ENCODE data around the gene CCDC38.
"Not testable (repeated sequence)": the region's sequence is repeated elsewhere in the genome, so short reads cannot be mapped to it uniquely, and the experiment has no call there.

The CCDC38 gene

DNA sequence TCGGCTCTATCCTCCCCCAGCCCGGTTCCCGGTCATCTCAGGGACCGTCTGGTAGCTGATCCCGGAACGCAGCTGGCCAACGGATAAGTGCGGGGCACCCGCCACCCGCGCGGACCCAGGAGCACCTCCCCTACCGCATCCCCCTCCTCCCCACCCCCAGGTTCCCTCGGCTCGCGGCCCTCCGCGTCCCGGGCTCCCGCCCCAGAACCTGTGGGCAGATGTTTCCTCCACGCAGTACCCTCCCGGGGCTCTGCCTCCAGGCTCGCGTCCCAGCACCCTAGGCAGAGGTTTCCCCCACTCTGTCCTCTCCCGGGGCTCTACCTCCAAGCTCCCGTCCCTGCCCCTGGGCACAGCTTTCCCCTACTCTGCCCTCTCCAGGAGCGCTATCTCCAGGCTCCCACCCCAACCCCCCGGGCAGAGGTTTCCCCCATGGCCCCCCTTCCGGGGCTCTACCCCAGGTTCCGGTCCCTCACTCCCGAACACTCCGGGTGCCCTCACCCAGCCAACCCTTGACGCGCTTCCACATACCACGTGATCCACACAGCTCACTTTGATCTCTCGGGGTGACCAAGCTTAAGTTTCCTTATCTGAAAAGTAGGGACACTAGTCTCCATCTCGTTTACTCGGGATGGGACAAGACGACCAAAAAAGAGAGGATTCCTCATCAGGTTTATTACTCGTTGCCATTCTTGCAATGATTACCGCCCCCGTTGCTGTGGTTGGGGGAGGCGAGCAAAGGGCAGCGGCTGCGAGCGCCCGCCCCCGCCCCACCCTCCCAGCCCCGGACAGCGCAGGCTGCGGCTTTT lies at the start of gene CCDC38:
Gene CCDC38, minus strand, starts transcription at position 91 of the 806 bp plus-strand sequence. CDS start 6,105 bp downstream, outside the sequence.
- DNase-seq: peak; percentile 89

DNA sequence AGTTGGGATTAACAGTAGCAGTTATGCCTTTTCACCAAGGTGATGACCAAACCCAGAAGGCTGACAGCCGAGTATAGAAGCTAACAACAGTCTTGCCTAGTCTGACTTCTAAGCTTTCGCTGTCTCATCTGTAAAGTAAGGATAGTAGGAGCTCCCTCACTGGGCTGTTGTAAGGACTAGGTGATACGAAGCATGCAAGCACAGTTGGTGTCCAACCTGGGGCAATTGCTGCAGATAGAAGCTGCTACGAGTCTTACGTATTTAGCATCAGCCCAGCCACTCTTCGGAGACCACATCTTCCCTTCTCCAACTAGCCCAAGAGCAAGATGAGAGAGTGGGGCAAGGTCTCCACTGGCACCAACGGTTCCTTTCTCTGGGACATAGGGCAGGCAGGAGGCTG lies 47.7 kb upstream of the CCDC38 start:
- no peak for DNase-seq

DNA sequence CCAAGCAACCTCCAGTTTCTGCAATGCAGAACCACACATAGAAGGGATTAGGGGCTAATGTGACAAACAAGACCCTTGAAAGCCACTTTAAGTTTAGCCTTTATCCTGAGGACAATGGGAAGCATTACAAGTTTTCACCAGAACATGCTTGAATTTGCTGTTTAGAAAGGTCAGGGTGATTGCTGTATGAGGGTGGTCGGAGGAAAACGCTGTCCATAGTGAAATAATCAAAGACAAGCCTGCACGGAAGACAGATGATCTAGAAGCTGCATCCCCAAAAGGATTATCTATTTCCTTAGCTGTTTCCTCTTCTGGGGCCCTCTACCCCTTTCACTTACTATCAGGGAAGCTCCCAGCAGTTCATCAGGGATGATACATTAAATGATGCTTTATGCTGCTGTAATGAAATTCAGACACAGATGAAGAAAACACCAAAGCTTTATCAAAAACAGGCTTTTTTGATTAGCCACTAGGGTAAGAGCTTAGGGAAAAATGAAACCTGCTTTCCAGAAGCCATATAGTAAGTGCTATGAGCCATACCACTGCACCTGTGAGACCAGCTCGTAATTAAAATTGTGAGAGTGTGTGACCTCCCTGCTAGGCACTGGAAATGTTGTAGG lies 47.2 kb upstream of the CCDC38 start:
- no peak for DNase-seq

GRCh38 chr12:95988506-95989275 lies 46.3 kb upstream of the CCDC38 start:
- no peak for DNase-seq

- no peak for DNase-seq
These were observed 44.5 kb upstream of the CCDC38 start for GRCh38 chr12:95986635-95987570.

DNA sequence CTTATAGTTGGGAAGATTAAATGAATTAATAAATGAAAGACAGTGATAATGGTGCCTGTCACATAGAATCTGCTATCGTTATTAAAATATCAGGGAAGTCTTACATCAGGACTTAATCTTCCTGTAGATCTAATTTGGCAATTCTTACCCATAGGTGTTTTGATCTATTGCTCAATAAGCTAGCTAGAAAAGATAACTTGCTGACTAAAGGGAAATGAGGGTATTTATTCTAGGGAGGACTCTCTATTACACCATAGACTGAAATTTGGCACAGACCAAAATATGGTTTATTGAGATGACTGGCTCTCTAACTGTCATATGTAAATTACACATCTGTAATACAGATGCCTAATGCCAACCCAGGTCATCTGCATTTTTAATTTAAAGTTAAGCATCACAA lies 42.3 kb upstream of the CCDC38 start:
- DNase-seq: no peak

DNA sequence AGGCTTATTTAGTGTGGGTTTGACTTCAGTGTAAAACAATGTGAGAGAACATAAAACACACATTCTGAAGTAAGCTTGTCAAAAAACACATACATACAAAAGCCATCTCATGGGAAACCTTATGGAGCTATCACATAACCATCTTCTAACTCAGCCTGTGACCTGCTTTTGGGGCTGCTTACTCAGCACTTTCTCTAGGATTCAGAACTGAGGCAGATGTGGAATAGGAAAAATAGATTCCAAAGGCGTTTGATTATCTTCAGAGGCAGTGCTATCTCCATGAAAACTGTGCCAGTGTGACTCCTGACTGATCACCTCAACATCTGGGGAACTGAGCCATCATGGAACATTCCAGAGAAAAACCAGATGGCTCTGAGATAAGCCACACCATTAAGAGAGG lies 40.2 kb upstream of the CCDC38 start:
- DNase-seq: no peak

DNA sequence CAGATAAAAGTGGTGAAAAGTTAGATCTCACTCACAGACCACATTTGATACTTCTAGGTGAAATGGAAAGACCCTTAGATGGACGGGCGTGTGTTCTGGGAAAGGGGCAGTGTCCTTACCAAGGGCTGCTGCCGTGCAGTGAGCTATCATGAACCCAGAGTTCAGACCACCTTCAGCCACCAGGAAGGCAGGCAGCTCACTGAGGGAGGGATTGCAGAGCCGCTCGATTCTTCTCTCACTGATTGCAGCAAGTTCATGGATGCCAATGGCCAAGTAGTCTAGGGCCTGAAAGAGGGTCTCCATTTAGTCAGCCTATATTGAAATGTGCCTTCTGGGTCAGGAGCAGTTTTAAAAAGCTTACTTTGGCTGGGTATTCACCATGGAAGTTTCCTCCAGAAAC lies 38.0 kb upstream of the CCDC38 start:
- no peak for DNase-seq

DNA sequence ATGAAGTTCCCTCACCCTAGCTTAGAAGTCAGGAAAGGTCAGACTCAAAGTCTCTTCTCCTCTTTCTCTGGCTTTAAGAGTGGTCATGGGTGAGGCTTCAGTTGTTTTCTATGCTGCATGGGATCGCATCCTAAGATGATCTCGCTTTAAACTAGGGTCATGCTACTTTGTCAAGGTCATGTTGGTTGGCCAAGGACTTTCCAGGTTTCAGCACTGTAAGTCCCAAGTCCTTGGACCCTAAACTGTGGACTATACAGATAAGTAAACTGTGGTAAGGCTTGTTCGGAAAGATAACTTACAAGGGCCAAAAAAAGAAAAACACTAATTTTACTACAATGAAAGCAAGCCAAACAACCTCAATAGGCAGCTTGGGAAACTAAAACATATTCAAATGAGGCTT lies 36.4 kb upstream of the CCDC38 start:
- DNase-seq: no peak

DNA sequence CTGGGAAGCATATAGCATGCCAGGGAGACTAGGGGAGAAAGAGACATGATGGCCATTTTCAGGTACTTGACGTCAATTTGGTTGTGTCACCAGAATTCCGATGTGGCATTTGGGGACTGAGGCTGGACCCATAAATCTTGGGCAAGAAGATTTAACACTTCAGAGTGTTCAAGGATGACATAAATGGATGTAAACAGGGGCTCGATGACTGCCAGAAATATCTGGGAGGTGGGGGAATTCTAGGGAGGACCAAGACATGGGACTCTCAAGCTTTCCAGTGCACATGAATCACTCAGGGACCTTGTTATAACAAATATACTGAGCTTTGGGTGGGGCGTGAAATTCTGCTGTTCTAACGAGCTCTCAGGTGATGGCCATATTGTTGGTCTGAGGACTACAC lies 35.9 kb upstream of the CCDC38 start:
- DNase-seq: no peak

DNA sequence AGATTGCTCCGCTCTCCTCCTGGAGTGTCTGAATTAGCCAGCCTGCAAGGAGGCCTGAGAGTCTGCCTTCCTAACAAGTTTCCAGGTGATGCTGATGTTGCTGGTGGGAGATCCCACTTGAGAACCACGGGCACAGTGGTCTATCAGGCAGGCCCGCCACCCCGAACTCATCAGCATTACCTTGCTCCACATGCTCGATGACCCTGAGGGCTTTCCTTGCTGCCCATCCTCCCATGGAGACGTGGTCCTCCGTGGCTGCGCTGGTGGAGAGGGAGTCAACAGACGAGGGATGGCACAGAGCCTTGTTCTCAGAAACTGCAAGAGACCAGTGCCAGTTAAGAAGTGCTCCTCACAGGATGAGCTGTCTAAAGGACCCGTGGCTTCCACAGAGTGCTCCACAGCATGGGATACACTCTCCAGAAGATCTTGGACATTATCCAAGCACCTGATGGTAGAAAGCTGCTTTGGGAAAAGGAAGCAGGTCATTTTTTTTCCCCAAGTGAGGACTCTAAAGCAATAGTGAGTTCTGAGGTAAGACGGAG lies 35.4 kb upstream of the CCDC38 start:
- DNase-seq: no peak

GRCh38 chr12:95976416-95976832 lies 34.0 kb upstream of the CCDC38 start:
- no peak for DNase-seq

DNA sequence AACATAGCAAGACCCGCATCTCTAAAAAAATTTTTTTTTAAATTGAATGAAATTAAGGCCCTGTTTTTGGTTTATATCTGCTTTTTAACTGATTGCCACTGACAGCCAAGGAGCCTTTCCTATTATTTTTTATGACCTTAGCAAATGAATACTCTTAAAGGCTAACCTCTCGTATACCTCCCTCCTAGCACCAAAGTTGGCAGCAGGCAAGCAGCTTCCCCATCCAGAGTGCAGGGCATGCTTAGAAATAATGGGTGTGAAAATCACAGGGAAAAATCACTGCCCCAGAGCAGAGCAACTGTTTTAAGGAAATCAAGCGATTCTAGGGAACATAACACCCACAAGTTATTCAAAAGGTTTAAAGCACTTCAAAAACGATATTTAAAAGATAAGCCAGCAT lies 33.1 kb upstream of the CCDC38 start:
- no peak for DNase-seq

DNA sequence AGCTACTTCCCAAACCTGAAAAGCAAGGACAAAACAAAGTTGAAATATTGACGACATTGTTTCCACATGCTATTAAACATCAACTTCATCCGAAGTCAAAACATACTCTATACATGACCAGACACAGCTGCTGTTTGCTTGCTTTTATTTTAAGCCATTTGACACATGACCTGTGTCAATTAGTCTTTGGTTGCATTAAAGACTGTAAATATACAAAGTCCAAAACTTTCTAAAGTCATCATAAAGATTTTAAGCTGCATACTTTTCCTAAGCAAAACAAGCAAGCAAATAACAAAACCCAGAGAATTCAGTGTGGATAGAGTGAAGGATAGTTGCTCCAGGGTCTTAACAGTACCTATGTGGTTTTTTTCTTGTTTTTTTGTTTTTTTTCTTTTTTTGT lies 31.9 kb upstream of the CCDC38 start:
- DNase-seq: no peak

DNA sequence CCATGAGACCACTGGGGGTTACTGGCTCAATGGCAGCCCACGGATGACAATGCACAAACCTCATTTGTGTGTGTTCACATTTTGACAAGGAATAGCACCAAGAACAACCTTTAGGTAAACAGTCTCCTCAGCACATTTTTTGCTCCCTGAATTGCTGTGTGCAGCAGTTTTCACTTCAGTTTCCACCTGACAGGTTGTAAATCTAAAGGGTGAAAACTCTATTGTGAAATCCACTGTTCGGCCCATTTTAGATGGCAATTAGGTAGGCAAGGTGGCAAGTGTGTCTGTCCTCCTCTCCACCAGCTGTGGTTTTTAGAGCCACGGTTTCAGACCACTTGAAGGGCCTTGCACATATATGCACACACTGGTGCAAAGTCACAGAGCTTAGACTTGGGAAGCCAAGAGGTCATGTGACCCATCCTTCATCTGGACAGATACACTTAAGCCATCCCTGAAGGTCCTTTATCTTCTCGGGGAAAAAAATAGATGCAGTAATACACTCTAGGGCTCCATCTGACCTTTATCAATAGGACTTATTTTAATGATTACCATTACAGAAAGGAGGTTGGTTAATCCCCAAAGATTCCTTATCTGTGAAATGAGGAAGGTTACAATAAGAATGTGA lies 30.5 kb upstream of the CCDC38 start:
- peak; percentile 87 for DNase-seq

DNA sequence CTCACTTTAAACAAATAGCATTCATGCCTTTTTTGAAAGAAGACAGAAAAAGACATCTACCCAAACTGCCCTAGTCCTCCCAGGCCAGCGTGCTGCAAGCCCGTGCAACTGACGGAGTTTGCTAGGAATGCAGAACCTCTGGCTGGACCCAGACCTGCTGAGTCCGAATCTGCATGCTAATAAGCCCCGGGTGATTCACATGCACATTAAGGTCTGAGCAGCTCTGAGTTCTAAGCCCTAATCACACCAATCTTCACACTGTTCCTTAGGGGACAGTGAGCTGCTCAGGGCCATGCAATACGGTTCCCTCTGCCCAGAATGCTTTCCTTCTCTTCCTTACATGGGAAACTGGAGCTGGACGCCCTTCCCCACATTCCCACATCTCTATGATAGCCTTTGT lies 28.5 kb upstream of the CCDC38 start:
- DNase-seq: no peak

DNA sequence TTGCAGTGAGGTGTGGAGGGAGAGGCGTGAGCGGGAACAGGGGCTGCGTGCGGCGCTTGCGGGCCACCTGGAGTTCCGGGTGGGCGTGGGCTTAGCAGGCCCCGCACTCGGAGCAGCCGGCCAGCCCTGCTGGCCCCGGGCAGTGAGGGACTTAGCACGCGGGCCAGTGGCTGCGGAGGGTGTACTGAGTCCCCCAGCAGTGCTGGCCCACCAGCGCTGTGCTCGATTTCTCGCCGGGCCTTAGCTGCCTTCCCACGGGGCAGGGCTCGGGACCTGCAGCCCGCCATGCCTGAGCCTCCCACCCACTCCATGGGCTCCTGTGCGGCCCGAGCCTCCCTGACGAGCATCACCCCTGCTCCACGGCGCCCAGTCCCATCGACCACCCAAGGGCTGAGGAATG lies 26.7 kb upstream of the CCDC38 start:
- not testable (repeated sequence) for DNase-seq

DNA sequence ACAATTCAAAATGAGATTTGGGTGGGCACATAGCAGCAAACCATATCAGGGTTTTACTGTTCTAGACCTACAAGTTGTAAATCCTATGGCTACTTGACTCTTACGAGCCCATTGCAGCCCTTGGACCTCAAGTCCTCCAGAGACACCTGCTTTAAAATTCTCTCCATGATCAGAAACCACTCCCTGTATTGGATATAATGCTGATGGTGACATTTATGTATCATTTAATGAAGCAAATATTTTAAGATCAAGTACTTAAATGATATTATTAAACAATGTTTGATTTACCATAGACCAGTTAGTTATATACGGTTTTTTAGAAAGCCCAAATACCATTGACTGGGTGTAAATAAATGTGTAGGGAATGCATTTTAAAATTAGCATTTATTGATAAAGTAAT lies 24.9 kb upstream of the CCDC38 start:
- no peak for DNase-seq

DNA sequence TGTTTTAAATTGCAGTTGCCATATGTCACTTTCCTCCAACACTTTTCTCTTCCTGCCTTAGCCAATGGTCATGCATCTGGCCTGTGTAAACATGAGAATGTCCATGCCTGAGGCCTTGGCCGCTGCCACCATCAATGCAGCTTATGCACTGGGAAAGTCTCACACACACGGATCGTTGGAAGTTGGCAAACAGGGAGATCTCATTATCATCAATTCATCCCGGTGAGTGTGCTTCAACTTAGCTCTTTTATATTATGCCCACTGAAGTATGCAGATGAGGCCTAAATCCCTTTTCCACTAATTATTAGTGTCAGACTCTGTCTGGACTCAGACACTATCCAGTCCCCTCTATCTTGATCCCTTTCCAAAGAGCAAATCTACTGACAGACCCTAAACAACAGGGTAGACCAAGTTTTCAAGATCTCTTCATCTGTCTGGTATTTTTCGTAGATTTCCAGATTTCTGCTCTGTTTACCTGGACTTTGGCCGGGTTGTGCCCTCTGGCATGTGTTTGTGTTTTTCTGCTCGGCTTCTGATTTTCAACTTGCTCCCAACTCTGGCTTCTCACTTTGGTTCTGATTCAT lies 24.0 kb upstream of the CCDC38 start:
- DNase-seq: no peak

- no peak for DNase-seq
These were observed 20.7 kb upstream of the CCDC38 start for GRCh38 chr12:95963096-95963495.

- no peak for DNase-seq
These were observed 19.8 kb upstream of the CCDC38 start for GRCh38 chr12:95962222-95962621.

GRCh38 chr12:95960241-95960640 lies 17.8 kb upstream of the CCDC38 start:
- DNase-seq: no peak

All from RPMI8226 (cell line).